GM12878 (cell line): Measurements from ENCODE around the gene SNRNP25. TPM values are rescaled to one million over a fixed set of nuclear protein-coding genes. Genes with fewer than 3 reads are reported as not detected.

Experiments
- ATAC-seq: fragments of 200-7000 bp; cut with Tn5 transposase; 3 replicates; pipeline ENCODE4 v1.9.1; 2020; ENCODE audit warnings: mild to moderate bottlenecking, moderate library complexity
- BruUV-seq: library from RNA; stranded (reverse); fragments of 400-500 nt; replicated peaks from 2 replicates; lab custom pipeline; 2021; lab: Mats Ljungman, UMichigan
- CTCF ChIA-PET: fragments of 300-600 bp; sonication (Branson Sonifier 250); formaldehyde crosslinking; extraction: SDS; loops from one replicate; lab custom pipeline; 2021; ENCODE audit warnings: inconsistent platforms; lab: Yijun Ruan, JAX
- POLR2A ChIA-PET: fragments of 350-600 bp; formaldehyde crosslinking; extraction: SDS; loops from one replicate; lab custom pipeline; 2021; ENCODE audit warnings: inconsistent platforms; lab: Charles Lee
- RAD21 ChIA-PET: fragments of 300-600 bp; sonication (Branson Sonifier 250); formaldehyde crosslinking; loops from one replicate; lab custom pipeline; 2023; ENCODE audit warnings: antibody characterized with exemption; ENCODE audit not compliant: unreplicated experiment; lab: Charles Lee
- SMC1A ChIA-PET: fragments of 300-600 bp; sonication (Branson Sonifier 250); formaldehyde crosslinking; loops from one replicate; lab custom pipeline; 2023; ENCODE audit not compliant: unreplicated experiment, uncharacterized antibody; lab: Charles Lee
- DNase-seq: peaks from one replicate; pipeline ENCODE4 v3.0.0-alpha.2; 2011; ENCODE audit warnings: low read depth, low spot score
- FAIRE-seq: peaks from 3 replicates; lab custom pipeline; 2011; peaks lifted over from hg19 to GRCh38; lab: Jason Lieb, UNC
- H2AFZ ChIP-seq: 2 replicates; pipeline ENCODE4 v1.6.0; 2011; ENCODE audit warnings: low read depth, low read length, control low read depth; ENCODE audit not compliant: control insufficient read depth
- H3K27ac ChIP-seq: 2 replicates; pipeline ENCODE4 v1.5.1; 2011; ENCODE audit warnings: control low read depth; ENCODE audit not compliant: control insufficient read depth, insufficient read depth
- H3K27me3 ChIP-seq, 2 experiments: replicated peaks in 1 of 2; 2 replicates each; pipeline versions ENCODE4 v1.6.0 to v1.6.1; 2011; ENCODE audit warnings: low read length in 1 of 2; ENCODE audit not compliant: control insufficient read depth in 2 of 2, insufficient read depth in 2 of 2
- H3K36me3 ChIP-seq, 2 experiments: 2 replicates each; pipeline ENCODE4 v1.5.1; 2011; ENCODE audit warnings: low read length in 1 of 2; ENCODE audit not compliant: control insufficient read depth in 2 of 2, insufficient read depth in 2 of 2
- H3K4me1 ChIP-seq: 2 replicates; pipeline ENCODE4 v1.6.1; 2011; ENCODE audit warnings: mild to moderate bottlenecking, low read length, moderate library complexity, mixed read lengths; ENCODE audit not compliant: control insufficient read depth, insufficient read depth
- H3K4me2 ChIP-seq: 2 replicates; pipeline ENCODE4 v1.6.0; 2011; ENCODE audit warnings: control low read depth; ENCODE audit not compliant: control insufficient read depth, insufficient read depth
- H3K4me3 ChIP-seq: fragments of 200-600 bp; sonication (generic); 2 replicates; pipeline ENCODE4 v1.5.1; 2016
- H3K79me2 ChIP-seq: 2 replicates; pipeline ENCODE4 v1.6.0; 2011; ENCODE audit warnings: low read length; ENCODE audit not compliant: control insufficient read depth, insufficient read depth
- H3K9ac ChIP-seq: 2 replicates; pipeline ENCODE4 v1.8.0; 2011; ENCODE audit warnings: low read length, control low read depth, mixed read lengths; ENCODE audit not compliant: control insufficient read depth, insufficient read depth
- H3K9me3 ChIP-seq: replicated peaks from 3 replicates; pipeline ENCODE4 v1.5.1; 2011; ENCODE audit warnings: mild to moderate bottlenecking, low read length; ENCODE audit not compliant: control insufficient read depth, insufficient read depth
- H4K20me1 ChIP-seq: 2 replicates; pipeline ENCODE4 v1.6.0; 2011; ENCODE audit not compliant: control insufficient read depth, insufficient read depth
- ATF7 ChIP-seq: fragments of 450-650 bp; IDR thresholded peaks from 2 replicates; pipeline ENCODE4 v1.6.1; 2016; ENCODE audit warnings: low read depth, mild to moderate bottlenecking
- CHD1 ChIP-seq: IDR thresholded peaks from 2 replicates; pipeline ENCODE4 v1.6.1; 2012; ENCODE audit warnings: low read depth, low read length, improper control_type of control experiment
- DPF2 ChIP-seq: fragments of 450-650 bp; IDR thresholded peaks from 2 replicates; pipeline ENCODE4 v1.6.1; 2017; ENCODE audit warnings: mild to moderate bottlenecking
- EED ChIP-seq: sonication (generic); IDR thresholded peaks from 2 replicates; pipeline ENCODE4 v1.6.1; 2016; ENCODE audit warnings: antibody characterized with exemption, low read depth
- FOS ChIP-seq: IDR thresholded peaks from 3 replicates; pipeline ENCODE4 v1.6.1; 2011; ENCODE audit warnings: borderline replicate concordance; ENCODE audit not compliant: insufficient read length; ENCODE audit errors: extremely low read depth
- MTA2 ChIP-seq: fragments of 450-650 bp; IDR thresholded peaks from 2 replicates; pipeline ENCODE4 v1.6.1; 2016; ENCODE audit warnings: low read depth, mild to moderate bottlenecking, moderate library complexity
- NFIC ChIP-seq: IDR thresholded peaks from 2 replicates; pipeline ENCODE4 v1.6.1; 2012; ENCODE audit warnings: low read depth, mild to moderate bottlenecking, inconsistent platforms, low read length, moderate library complexity
- STAT1 ChIP-seq: fragments of 450-650 bp; conservative IDR thresholded peaks from 2 replicates; pipeline ENCODE4 v1.6.1; 2014; ENCODE audit warnings: antibody characterized with exemption, mild to moderate bottlenecking
- ZNF24 ChIP-seq: fragments of 450-650 bp; IDR thresholded peaks from 2 replicates; pipeline ENCODE4 v1.6.1; 2017; ENCODE audit warnings: antibody characterized with exemption, mild to moderate bottlenecking
- ZNF274 ChIP-seq: IDR thresholded peaks from one replicate; pipeline ENCODE4 v1.8.0; 2011; ENCODE audit not compliant: insufficient read length, insufficient read depth
- ZSCAN29 ChIP-seq: fragments of 450-650 bp; IDR thresholded peaks from 2 replicates; pipeline ENCODE4 v1.6.1; 2017; ENCODE audit warnings: mild to moderate bottlenecking, moderate library complexity
- WGBS: methylation state at CpG from one replicate; pipeline ENCODE4 v1.1.6; 2016; ENCODE audit warnings: low lambda C conversion rate; ENCODE audit not compliant: insufficient replicate concordance, insufficient coverage; ENCODE audit errors: missing lambda C conversion rate; 5-methylcytosine and 5-hydroxymethylcytosine counted together
- in situ Hi-C: fragments of 300-500 bp; cut with MboI; formaldehyde crosslinking; loops from 9 replicates; pipeline ENCODE4 v1.14.3; 2018; ENCODE audit warnings: mixed read lengths
- intact Hi-C: fragments of 100-400 bp; cut with micrococcal nuclease; formaldehyde crosslinking; loops from one replicate; pipeline ENCODE4 v1.14.2; 2022; ENCODE audit not compliant: unreplicated experiment
- polyA plus RNA-seq, 11 experiments: library from polyadenylated mRNA; depleted of rRNA in 4 of 11; unstranded in 6 of 11; stranded (reverse) in 5 of 11; fragments of >200 nt; fragmentation: Nextera tagmentation in 4 of 11; fragmentation: Illumina TruSeq in 1 of 11; extraction: Ambion mirVana in 4 of 11; extraction: Trizol in 1 of 11; gene quantifications; 1 replicate in 1 of 11; 2 replicates in 10 of 11; pipeline versions ENCODE4 v1.2.1 to v1.2.3, GENCODE V29; 2011 to 2016; ENCODE audit warnings: inconsistent platforms in 2 of 11, missing spikeins in 2 of 11, low read depth in 1 of 11
- total RNA-seq, 4 experiments: library from RNA; depleted of rRNA in 3 of 4; stranded (reverse); fragments of >200 nt in 3 of 4; fragmentation: Illumina TruSeq in 1 of 4; extraction: Trizol in 1 of 4; gene quantifications; 2 replicates each; pipeline versions ENCODE4 v1.2.1 to v1.2.3, GENCODE V29; 2013 to 2021

Gene SNRNP25
- total and polyA plus RNA-seq, 10 of the 15 experiments (the other 5 are each of a cell fraction or from before 2014, with no cell fraction given), result 40.9 to 138 (median 67.2) TPM

DNA sequence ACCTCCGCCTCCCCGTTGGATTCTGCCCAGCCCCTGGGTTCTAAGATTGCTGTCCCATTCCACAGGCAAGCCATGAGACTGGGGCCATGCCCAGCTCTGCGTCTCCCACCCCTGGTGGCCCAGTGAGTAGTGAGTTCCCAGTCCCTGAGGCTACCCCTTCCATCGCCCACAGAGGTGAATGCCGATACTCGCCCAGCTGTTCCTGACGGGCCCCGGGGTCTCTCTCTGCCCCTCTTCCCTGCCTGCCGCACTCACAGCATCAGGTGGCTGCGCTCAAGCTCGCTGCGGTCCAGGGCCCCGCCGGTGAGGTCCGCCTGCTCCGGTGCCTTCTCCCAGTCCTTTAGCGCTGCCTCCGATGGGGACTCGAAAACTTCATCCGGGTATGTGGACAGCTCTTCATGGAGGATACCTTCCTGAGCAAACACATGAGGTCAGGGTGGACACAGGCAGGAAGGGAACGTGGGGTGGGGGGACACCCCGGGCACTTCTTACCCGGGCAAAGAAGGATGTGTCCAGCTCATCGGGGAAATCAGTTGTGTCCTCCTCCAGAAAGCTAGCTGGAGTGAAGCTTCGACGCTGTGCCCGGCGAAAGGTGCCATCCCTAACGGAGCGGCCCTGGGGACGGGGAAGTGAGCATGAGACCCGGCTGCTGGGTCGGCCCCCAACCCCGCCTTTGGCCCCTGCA, 8.8 kb downstream of the SNRNP25 start:
- Histone ChIP-seq H3K4me3 (no peak overlapping the region), H3K9ac (no peak overlapping the region), H3K9me3 (no peaks in the 10 kb centered on the region), H4K20me1 (no peaks in the 10 kb centered on the region), H3K79me2 (no peaks in the 10 kb centered on the region), H3K4me2 (no peak overlapping the region), H3K4me1 (no peaks in the 10 kb centered on the region), H3K27me3 (no peaks in the 10 kb centered on the region), H3K36me3 (peaks cover 0 to 1% of the 10 kb centered on the region in 2 experiments; a peak in 2 of 4 replicates), H3K27ac (no peak overlapping the region), H2AFZ (no peak overlapping the region)
- ChIA-PET POLR2A (no interaction called here), SMC1A (interaction anchor here (6.4 kb wide), 1 partner anchor 33 kb away, joined by 77 read pairs; no protein-coding TSS in a partner anchor), RAD21 (interaction anchor here (6.5 kb wide), 1 partner anchor 34 kb away, joined by 132 read pairs; no protein-coding TSS in a partner anchor), CTCF (interaction anchor here (1.0 to 14.2 kb wide), 5 partner anchors 9 to 43 kb away, joined by 4 to 319 read pairs (median 36); partner anchors contain the start of genes MPG and POLR3K)
- ATAC-seq (no peak), FAIRE-seq (no peak), DNase-seq (no peak)
- intact Hi-C loops (no loop called here), in situ Hi-C loops (no loop called here)
- 67% methylated on average over 28 of the region's 34 CpGs for WGBS
- BruUV-seq, result no TSS peak
- TF ChIP-seq ZSCAN29, result no peak
- TF ChIP-seq ZNF274, result no peak
- no peak for TF ChIP-seq FOS
- TF ChIP-seq ATF7, result no peak
- no peak for TF ChIP-seq STAT1
- TF ChIP-seq CHD1, result no peak
- no peak for TF ChIP-seq NFIC
- TF ChIP-seq MTA2, result no peak
- no peak for TF ChIP-seq ZNF24
- TF ChIP-seq EED, result no peak
- no peak for TF ChIP-seq DPF2
